A549 (cell line): ENCODE measurements around the gene KPNA6. TPM values are rescaled to one million over a fixed set of nuclear protein-coding genes. Genes with fewer than 3 reads are reported as not detected.
A peak's percentile ranks its signal among the peaks of the same experiment; 100 is the strongest.

Experiments
- ATAC-seq, 2 experiments: fragments of 200-7000 bp in 1 of 2; fragments of >200 bp in 1 of 2; cut with Nextera tagmentation in 1 of 2; cut with Tn5 transposase in 1 of 2; 3 replicates each; pipeline versions ENCODE4 v1.8.0 to v1.9.1; 2018 to 2020; ENCODE audit warnings: mild to moderate bottlenecking in 1 of 2, moderate library complexity in 1 of 2
- CTCF ChIA-PET: fragments of 300-600 bp; sonication (Branson Sonifier 250); formaldehyde crosslinking; extraction: SDS; loops from one replicate; lab custom pipeline; 2021; ENCODE audit warnings: antibody characterized with exemption, inconsistent platforms; lab: Yijun Ruan, JAX
- POLR2A ChIA-PET: fragments of 350-600 bp; formaldehyde crosslinking; extraction: SDS; loops from one replicate; lab custom pipeline; 2021; ENCODE audit warnings: antibody characterized with exemption, inconsistent platforms; lab: Yijun Ruan, JAX
- DNase-seq, 2 experiments: peaks; one replicate each; pipeline versions ENCODE4 v3.0.0 to v3.0.0-alpha.2; 2011 to 2016; ENCODE audit warnings: low read depth in 1 of 2, low spot score in 1 of 2
- FAIRE-seq: peaks from 2 replicates; lab custom pipeline; 2011; peaks lifted over from hg19 to GRCh38; lab: Jason Lieb, UNC
- H3K27ac ChIP-seq, 2 experiments: fragments of >200 bp; sonication (Bioruptor Twin); formaldehyde crosslinking; 3 replicates each; pipeline ENCODE4 v1.5.1; 2016 to 2017
- H3K4me1 ChIP-seq: fragments of >200 bp; sonication (Bioruptor Twin); formaldehyde crosslinking; 3 replicates; pipeline ENCODE4 v1.6.1; 2016
- H3K4me2 ChIP-seq: fragments of >200 bp; sonication (Bioruptor Twin); formaldehyde crosslinking; 3 replicates; pipeline ENCODE4 v1.6.1; 2016
- H3K4me3 ChIP-seq: fragments of >200 bp; sonication (Bioruptor Twin); formaldehyde crosslinking; 3 replicates; pipeline ENCODE4 v1.5.1; 2016
- H3K9me3 ChIP-seq: fragments of >200 bp; sonication (Bioruptor Twin); formaldehyde crosslinking; 3 replicates; pipeline ENCODE4 v1.6.1; 2016
- EHF ChIP-seq: fragments of 250-450 bp; sonication (Bioruptor Pico); IDR thresholded peaks from 2 replicates; pipeline ENCODE4 v1.5.0; 2020; ENCODE audit warnings: mild to moderate bottlenecking
- FOXS1 ChIP-seq: fragments of 250-450 bp; sonication (Bioruptor Pico); IDR thresholded peaks from 2 replicates; pipeline ENCODE4 v1.5.0; 2020; ENCODE audit warnings: mild to moderate bottlenecking, moderate library complexity
- HEYL ChIP-seq: fragments of 250-450 bp; sonication (Bioruptor Pico); IDR thresholded peaks from 2 replicates; pipeline ENCODE4 v1.8.0; 2021; ENCODE audit warnings: mild to moderate bottlenecking, moderate library complexity
- HOXB13 ChIP-seq: fragments of 250-450 bp; sonication (Bioruptor Pico); IDR thresholded peaks from 2 replicates; pipeline ENCODE4 v1.5.0; 2020; ENCODE audit warnings: low read depth, mild to moderate bottlenecking, moderate library complexity
- JUNB ChIP-seq: fragments of >200 bp; sonication (Bioruptor Twin); formaldehyde crosslinking; IDR thresholded peaks from 2 replicates; pipeline ENCODE4 v1.6.1; 2016
- MAZ ChIP-seq: fragments of 150-350 bp; IDR thresholded peaks from 2 replicates; pipeline ENCODE4 v1.6.1; 2014; ENCODE audit warnings: antibody characterized with exemption, low read depth, low read length, borderline replicate concordance
- MYC ChIP-seq: IDR thresholded peaks from 2 replicates; pipeline ENCODE4 v1.6.1; 2012; ENCODE audit warnings: mild to moderate bottlenecking, inconsistent platforms, low read length, improper control_type of control experiment, borderline replicate concordance
- NPAS2 ChIP-seq: fragments of 250-450 bp; sonication (Bioruptor Pico); IDR thresholded peaks from 2 replicates; pipeline ENCODE4 v1.8.0; 2022; ENCODE audit warnings: mild to moderate bottlenecking, moderate library complexity, borderline replicate concordance
- PHF8 ChIP-seq: fragments of 200-600 bp; sonication (generic); IDR thresholded peaks from 2 replicates; pipeline ENCODE4 v1.6.1; 2016; ENCODE audit warnings: low read depth, mild to moderate bottlenecking, antibody characterized with exemption, moderate library complexity, borderline replicate concordance
- TFCP2L1 ChIP-seq: fragments of 250-450 bp; sonication (Bioruptor Pico); IDR thresholded peaks from 2 replicates; pipeline ENCODE4 v1.5.0; 2021; ENCODE audit warnings: mild to moderate bottlenecking
- ZFP36 ChIP-seq: fragments of 450-650 bp; IDR thresholded peaks from 2 replicates; pipeline ENCODE4 v1.6.1; 2014; ENCODE audit warnings: borderline replicate concordance; ENCODE audit not compliant: partially characterized antibody
- ZNF302 ChIP-seq: fragments of 250-450 bp; sonication (Bioruptor Pico); IDR thresholded peaks from 2 replicates; pipeline ENCODE4 v1.9.0; 2021; ENCODE audit warnings: inconsistent platforms, mild to moderate bottlenecking, moderate library complexity
- WGBS: methylation state at CpG from one replicate; pipeline ENCODE4 v1.1.6; 2017; ENCODE audit errors: missing lambda C conversion rate; 5-methylcytosine and 5-hydroxymethylcytosine counted together
- polyA plus RNA-seq, 4 experiments: library from polyadenylated mRNA; depleted of rRNA in 3 of 4; stranded (reverse); fragments of >200 nt; fragmentation: RNase III in 1 of 4; extraction: RNeasy Plus Mini Kit Qiagen cat#74134 plus additional on column Dnase treatment in 1 of 4; gene quantifications; 2 replicates in 3 of 4; 3 replicates in 1 of 4; pipeline ENCODE4 v1.2.3, GENCODE V29; 2011 to 2017
- TF ChIP-seq, protein P1 (sequence below): fragments of 250-450 bp; sonication (Bioruptor Pico); IDR thresholded peaks from 2 replicates; pipeline ENCODE4 v1.5.0; 2020; ENCODE audit warnings: low read depth, mild to moderate bottlenecking, moderate library complexity
- TF ChIP-seq, protein P2 (sequence below): fragments of >200 bp; sonication (Bioruptor Twin); formaldehyde crosslinking; IDR thresholded peaks from 3 replicates; pipeline ENCODE4 v1.6.1; 2016
- TF ChIP-seq, protein P3 (sequence below): fragments of >200 bp; sonication (Bioruptor Twin); formaldehyde crosslinking; IDR thresholded peaks from 2 replicates; pipeline ENCODE4 v1.6.1; 2016
- TF ChIP-seq, protein P4 (sequence below): fragments of 250-450 bp; sonication (Bioruptor Pico); IDR thresholded peaks from 2 replicates; pipeline ENCODE4 v1.5.0; 2021; ENCODE audit warnings: mild to moderate bottlenecking, moderate library complexity, borderline replicate concordance
- TF ChIP-seq, protein P5 (sequence below): fragments of 450-650 bp; IDR thresholded peaks from 2 replicates; pipeline ENCODE4 v1.6.1; 2014; ENCODE audit warnings: antibody characterized with exemption
- TF ChIP-seq, protein P6 (sequence below): IDR thresholded peaks from 2 replicates; pipeline ENCODE4 v1.6.1; 2012
- TF ChIP-seq, protein P7 (sequence below): IDR thresholded peaks from 2 replicates; pipeline ENCODE4 v1.6.1; 2012; ENCODE audit warnings: low read depth, borderline replicate concordance

KPNA6 gene
- polyA plus RNA-seq, 2 of the 4 experiments (the other 2 are of a cell fraction): 15.9 to 24.3 TPM

DNA sequence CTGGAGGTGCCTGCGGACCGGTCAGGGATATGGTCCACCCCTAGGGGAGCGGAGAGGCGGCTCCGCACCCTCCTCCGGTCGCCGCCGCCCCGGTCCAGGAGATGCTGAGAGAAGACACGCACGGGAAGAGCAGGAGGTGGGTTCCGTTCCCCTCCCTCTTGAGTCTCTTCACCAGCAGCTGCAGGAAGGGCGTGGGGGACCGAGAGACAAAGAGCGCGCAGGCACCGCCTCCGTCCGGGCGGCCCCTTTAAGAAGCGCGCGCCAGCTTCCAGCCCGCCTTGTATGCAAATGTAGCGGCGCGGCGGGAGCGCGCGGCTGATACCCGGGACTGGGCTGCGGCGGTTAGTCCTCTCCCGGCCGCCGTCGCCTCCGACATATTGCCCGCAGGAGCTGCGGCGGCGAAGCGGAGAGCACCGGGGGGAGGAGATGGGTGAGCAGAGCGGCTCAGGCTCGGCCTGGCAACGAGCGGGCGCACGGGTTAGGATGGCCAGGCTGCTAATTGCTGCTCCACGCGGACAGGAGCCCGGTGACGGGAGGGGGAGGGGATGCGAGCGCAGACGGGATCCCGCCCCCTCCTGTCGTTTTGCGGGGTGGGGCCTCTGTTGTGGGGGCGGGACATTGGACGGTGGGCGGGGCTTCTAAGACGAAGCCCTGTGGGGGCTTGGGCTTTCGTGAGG, 35.1 kb upstream of the KPNA6 start, which contains the start of gene TMEM39B (continued):
- TF ChIP-seq, protein P1, sequence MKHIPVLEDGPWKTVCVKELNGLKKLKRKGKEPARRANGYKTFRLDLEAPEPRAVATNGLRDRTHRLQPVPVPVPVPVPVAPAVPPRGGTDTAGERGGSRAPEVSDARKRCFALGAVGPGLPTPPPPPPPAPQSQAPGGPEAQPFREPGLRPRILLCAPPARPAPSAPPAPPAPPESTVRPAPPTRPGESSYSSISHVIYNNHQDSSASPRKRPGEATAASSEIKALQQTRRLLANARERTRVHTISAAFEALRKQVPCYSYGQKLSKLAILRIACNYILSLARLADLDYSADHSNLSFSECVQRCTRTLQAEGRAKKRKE (CRISPR knock-in tag): no peak
- TF ChIP-seq, protein P2, sequence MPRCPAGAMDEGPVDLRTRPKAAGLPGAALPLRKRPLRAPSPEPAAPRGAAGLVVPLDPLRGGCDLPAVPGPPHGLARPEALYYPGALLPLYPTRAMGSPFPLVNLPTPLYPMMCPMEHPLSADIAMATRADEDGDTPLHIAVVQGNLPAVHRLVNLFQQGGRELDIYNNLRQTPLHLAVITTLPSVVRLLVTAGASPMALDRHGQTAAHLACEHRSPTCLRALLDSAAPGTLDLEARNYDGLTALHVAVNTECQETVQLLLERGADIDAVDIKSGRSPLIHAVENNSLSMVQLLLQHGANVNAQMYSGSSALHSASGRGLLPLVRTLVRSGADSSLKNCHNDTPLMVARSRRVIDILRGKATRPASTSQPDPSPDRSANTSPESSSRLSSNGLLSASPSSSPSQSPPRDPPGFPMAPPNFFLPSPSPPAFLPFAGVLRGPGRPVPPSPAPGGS: peak; percentile 66; the same call in 1 of the 3 replicates
- no peak for TF ChIP-seq ZNF302 (CRISPR knock-in tag)
- peak; percentile 55; the same call in 1 of the 2 replicates for TF ChIP-seq MYC
- TF ChIP-seq, protein P3, sequence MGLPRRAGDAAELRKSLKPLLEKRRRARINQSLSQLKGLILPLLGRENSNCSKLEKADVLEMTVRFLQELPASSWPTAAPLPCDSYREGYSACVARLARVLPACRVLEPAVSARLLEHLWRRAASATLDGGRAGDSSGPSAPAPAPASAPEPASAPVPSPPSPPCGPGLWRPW: no peak

DNA sequence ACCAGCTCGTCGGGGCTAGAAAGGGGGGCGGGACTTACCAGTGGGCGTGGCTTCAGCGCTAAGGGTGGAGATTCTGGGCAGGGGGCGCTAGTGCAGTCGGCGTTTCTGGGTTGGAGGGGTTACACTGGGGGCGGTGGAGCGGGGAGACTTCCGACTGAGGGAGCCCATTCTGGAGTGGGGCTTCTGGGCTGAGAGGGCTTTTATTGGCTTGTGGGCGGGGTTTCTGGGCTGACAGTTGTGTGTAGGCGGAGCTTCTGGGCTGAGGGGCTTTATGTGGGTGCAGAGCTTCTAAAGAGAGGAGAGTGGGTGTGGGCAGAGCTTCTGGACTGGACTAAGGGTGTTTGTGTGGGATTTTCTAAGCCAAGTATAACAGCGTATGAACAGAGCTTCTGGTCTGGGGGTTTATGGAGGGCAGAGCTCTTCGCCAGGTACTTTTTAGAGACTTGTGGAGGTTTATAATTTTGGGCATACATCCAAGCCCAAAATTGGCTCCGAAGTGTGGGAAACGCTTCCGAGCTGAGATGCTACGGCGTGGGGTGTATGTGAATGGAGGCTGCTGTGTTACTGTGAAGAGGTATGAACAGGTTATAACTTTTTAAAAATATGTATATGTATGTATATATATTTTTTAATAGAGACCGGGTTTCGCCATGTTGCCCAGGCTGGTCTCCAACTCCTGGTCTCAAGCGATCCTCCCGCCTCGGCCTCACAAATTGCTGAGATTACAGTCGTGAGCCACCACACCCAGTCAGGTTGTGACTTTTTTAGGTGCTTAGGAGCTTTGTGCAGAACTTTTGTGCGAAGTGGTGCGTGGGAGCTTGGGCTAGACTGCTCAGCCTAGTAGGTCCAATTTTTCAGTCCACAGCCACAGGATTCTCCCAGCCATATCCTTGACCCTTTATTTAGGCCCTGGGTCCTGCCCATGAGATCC, 34.3 kb upstream of the KPNA6 start:
- Histone ChIP-seq H3K4me1 (peaks cover 16% of the 10 kb centered on the region), H3K27ac (peak overlapping the region; percentile 94 to 98), H3K9me3 (no peaks in the 10 kb centered on the region), H3K4me3 (peak overlapping the region; percentile 67), H3K4me2 (peak overlapping the region; percentile 77)
- CTCF ChIA-PET: interaction anchor here (0.6 to 1.9 kb wide), 7 partner anchors 10 to 39 kb away, joined by 3 to 8 read pairs (median 4); no protein-coding TSS in a partner anchor
- TF ChIP-seq, protein P1 (CRISPR knock-in tag): no peak
- TF ChIP-seq FOXS1 (no peak), NPAS2 (CRISPR knock-in tag) (no peak)
- TF ChIP-seq, protein P4, sequence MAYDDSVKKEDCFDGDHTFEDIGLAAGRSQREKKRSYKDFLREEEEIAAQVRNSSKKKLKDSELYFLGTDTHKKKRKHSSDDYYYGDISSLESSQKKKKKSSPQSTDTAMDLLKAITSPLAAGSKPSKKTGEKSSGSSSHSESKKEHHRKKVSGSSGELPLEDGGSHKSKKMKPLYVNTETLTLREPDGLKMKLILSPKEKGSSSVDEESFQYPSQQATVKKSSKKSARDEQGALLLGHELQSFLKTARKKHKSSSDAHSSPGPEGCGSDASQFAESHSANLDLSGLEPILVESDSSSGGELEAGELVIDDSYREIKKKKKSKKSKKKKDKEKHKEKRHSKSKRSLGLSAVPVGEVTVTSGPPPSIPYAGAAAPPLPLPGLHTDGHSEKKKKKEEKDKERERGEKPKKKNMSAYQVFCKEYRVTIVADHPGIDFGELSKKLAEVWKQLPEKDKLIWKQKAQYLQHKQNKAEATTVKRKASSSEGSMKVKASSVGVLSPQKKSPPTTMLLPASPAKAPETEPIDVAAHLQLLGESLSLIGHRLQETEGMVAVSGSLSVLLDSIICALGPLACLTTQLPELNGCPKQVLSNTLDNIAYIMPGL (CRISPR knock-in tag): no peak
- TF ChIP-seq, protein P5, sequence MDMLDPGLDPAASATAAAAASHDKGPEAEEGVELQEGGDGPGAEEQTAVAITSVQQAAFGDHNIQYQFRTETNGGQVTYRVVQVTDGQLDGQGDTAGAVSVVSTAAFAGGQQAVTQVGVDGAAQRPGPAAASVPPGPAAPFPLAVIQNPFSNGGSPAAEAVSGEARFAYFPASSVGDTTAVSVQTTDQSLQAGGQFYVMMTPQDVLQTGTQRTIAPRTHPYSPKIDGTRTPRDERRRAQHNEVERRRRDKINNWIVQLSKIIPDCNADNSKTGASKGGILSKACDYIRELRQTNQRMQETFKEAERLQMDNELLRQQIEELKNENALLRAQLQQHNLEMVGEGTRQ: no peak
- TF ChIP-seq, protein P3: no peak
- WGBS: 64% methylated on average over 22 of the region's 28 CpGs
- DNase-seq (peak in 1 of 2 experiments; percentile 48), ATAC-seq (peak in 1 of 2 experiments; percentile 54; a peak in 3 of 6 replicates), FAIRE-seq (no peak)
- POLR2A ChIA-PET: interaction anchor here (0.8 to 2.7 kb wide), 10 partner anchors 8 to 285 kb away, joined by 3 to 25 read pairs (median 5); partner anchors contain the start of genes CCDC28B, KHDRBS1 and KPNA6

DNA sequence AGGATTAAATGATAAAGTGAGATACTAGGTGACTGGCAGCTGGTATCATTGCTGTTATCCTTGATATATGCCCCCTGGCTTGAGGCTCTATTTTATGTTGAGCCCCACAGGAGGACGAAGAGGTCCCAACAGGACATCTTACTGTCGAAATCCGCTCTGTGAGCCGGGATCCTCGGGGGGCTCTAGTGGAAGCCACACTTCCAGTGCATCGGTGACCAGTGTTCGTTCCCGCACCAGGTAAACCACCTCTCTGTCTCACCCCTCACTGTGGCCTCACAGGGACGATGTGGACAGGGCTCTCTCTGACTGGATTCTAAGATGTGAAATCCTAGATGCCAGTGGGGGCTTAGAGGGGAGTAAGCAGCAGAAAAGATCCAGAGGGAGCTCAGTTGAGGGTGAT, 33.0 kb upstream of the KPNA6 start:
- ChIA-PET POLR2A (no interaction called here), CTCF (interaction anchor here (1.5 kb wide), 1 partner anchor 34 kb away, joined by 5 read pairs; no protein-coding TSS in a partner anchor)
- Histone ChIP-seq H3K27ac (no peak overlapping the region), H3K4me2 (no peak overlapping the region), H3K4me1 (peaks cover 16% of the 10 kb centered on the region), H3K9me3 (no peaks in the 10 kb centered on the region), H3K4me3 (no peak overlapping the region)
- DNase-seq (no peak), FAIRE-seq (no peak), ATAC-seq (no peak)
- 94% methylated on average over 7 of the region's 9 CpGs for WGBS
- TF ChIP-seq HEYL (CRISPR knock-in tag): no peak
- TF ChIP-seq TFCP2L1: no peak
- TF ChIP-seq MAZ: no peak
- TF ChIP-seq HOXB13 (CRISPR knock-in tag): no peak
- TF ChIP-seq MYC: no peak
- TF ChIP-seq EHF (CRISPR knock-in tag): no peak
- no peak for TF ChIP-seq JUNB
- no peak for TF ChIP-seq PHF8
- TF ChIP-seq ZFP36: no peak
- TF ChIP-seq, protein P6, sequence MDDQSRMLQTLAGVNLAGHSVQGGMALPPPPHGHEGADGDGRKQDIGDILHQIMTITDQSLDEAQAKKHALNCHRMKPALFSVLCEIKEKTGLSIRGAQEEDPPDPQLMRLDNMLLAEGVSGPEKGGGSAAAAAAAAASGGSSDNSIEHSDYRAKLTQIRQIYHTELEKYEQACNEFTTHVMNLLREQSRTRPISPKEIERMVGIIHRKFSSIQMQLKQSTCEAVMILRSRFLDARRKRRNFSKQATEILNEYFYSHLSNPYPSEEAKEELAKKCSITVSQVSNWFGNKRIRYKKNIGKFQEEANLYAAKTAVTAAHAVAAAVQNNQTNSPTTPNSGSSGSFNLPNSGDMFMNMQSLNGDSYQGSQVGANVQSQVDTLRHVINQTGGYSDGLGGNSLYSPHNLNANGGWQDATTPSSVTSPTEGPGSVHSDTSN: no peak
- TF ChIP-seq, protein P7, sequence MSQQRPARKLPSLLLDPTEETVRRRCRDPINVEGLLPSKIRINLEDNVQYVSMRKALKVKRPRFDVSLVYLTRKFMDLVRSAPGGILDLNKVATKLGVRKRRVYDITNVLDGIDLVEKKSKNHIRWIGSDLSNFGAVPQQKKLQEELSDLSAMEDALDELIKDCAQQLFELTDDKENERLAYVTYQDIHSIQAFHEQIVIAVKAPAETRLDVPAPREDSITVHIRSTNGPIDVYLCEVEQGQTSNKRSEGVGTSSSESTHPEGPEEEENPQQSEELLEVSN: no peak
- TF ChIP-seq, protein P2: no peak
